H1 (cell line): ENCODE data around the gene TACC2. TPM values are rescaled to one million over a fixed set of nuclear protein-coding genes. Genes with fewer than 3 reads are reported as not detected.

Experiments
- CTCF ChIA-PET: fragments of 300-600 bp; sonication (Branson Sonifier 250); formaldehyde crosslinking; loops from one replicate; lab custom pipeline; 2021; ENCODE audit not compliant: partially characterized antibody; lab: Charles Lee
- POLR2A ChIA-PET: fragments of 300-600 bp; sonication (Branson Sonifier 250); formaldehyde crosslinking; loops from one replicate; lab custom pipeline; 2021; ENCODE audit warnings: inconsistent platforms; ENCODE audit not compliant: partially characterized antibody; lab: Charles Lee
- DNase-seq, 2 experiments: peaks; one replicate each; pipeline versions ENCODE4 v3.0.0 to v3.0.0-alpha.2; 2010 to 2022; ENCODE audit warnings: low spot score in 2 of 2, low read depth in 1 of 2, mixed read lengths in 1 of 2
- FAIRE-seq: peaks from 2 replicates; lab custom pipeline; 2011; peaks lifted over from hg19 to GRCh38; lab: Jason Lieb, UNC
- H2AFZ ChIP-seq: 2 replicates; pipeline ENCODE4 v1.8.1; 2012; ENCODE audit warnings: low read length, inconsistent platforms
- H2AK5ac ChIP-seq: 2 replicates; pipeline ENCODE4 v1.6.1; 2013; ENCODE audit warnings: low read depth, low read length
- H2BK120ac ChIP-seq: replicated peaks from 2 replicates; pipeline ENCODE3; 2013; ENCODE audit warnings: low read depth, low read length, inconsistent platforms
- H2BK12ac ChIP-seq: 2 replicates; pipeline ENCODE4 v1.6.1; 2013; ENCODE audit warnings: low read depth, low read length
- H2BK15ac ChIP-seq: 2 replicates; pipeline ENCODE4 v1.6.1; 2013; ENCODE audit warnings: low read length
- H2BK20ac ChIP-seq: 2 replicates; pipeline ENCODE4 v1.6.1; 2013; ENCODE audit warnings: low read length
- H2BK5ac ChIP-seq: 2 replicates; pipeline ENCODE4 v1.6.1; 2013; ENCODE audit warnings: low read depth, low read length
- H3K14ac ChIP-seq: 2 replicates; pipeline ENCODE4 v1.6.1; 2013; ENCODE audit warnings: inconsistent platforms; ENCODE audit not compliant: insufficient read length
- H3K18ac ChIP-seq: 2 replicates; pipeline ENCODE4 v1.6.1; 2013; ENCODE audit warnings: low read length; ENCODE audit errors: extremely low read depth
- H3K23ac ChIP-seq: 2 replicates; pipeline ENCODE4 v1.6.1; 2013; ENCODE audit warnings: inconsistent platforms; ENCODE audit not compliant: insufficient read length
- H3K23me2 ChIP-seq: 2 replicates; pipeline ENCODE4 v1.6.1; 2013; ENCODE audit warnings: low read depth, low read length
- H3K27ac ChIP-seq: 2 replicates; pipeline ENCODE4 v1.6.1; 2011; ENCODE audit warnings: low read depth, low read length, inconsistent platforms
- H3K27me3 ChIP-seq, 4 experiments: replicated peaks in 1 of 4; 1 replicate in 1 of 4; 2 replicates in 3 of 4; pipeline versions ENCODE4 v1.6.1 to v1.8.1; 2011 to 2013; ENCODE audit warnings: low read length in 3 of 4, mild to moderate bottlenecking in 3 of 4, inconsistent platforms in 2 of 4, mixed read lengths in 2 of 4, moderate library complexity in 1 of 4; ENCODE audit not compliant: control insufficient read depth in 3 of 4, insufficient read depth in 3 of 4; ENCODE audit errors: extremely low read depth in 1 of 4
- H3K36me3 ChIP-seq, 4 experiments: 2 replicates each; pipeline versions ENCODE4 v1.6.1 to v1.8.1; 2011 to 2013; ENCODE audit warnings: mild to moderate bottlenecking in 4 of 4, low read length in 3 of 4, moderate library complexity in 2 of 4, control low read depth in 1 of 4, inconsistent platforms in 1 of 4; ENCODE audit not compliant: insufficient read depth in 4 of 4, control insufficient read depth in 2 of 4
- H3K4ac ChIP-seq: replicated peaks from 2 replicates; pipeline ENCODE3; 2013; ENCODE audit warnings: low read length, low read depth, mixed read lengths, inconsistent platforms; ENCODE audit not compliant: insufficient read length
- H3K4me1 ChIP-seq, 4 experiments: replicated peaks in 1 of 4; 1 replicate in 1 of 4; 2 replicates in 3 of 4; pipeline versions ENCODE4 v1.6.1 to v1.8.1; 2011 to 2013; ENCODE audit warnings: low read length in 3 of 4, inconsistent platforms in 2 of 4, mixed read lengths in 1 of 4; ENCODE audit not compliant: insufficient read depth in 4 of 4, control insufficient read depth in 3 of 4
- H3K4me2 ChIP-seq, 2 experiments: 2 replicates each; pipeline versions ENCODE4 v1.6.1 to v1.8.1; 2011 to 2013; ENCODE audit warnings: low read depth in 2 of 2, low read length in 2 of 2, control low read depth in 1 of 2, inconsistent platforms in 1 of 2, mild to moderate bottlenecking in 1 of 2; ENCODE audit not compliant: insufficient read depth in 1 of 2
- H3K4me3 ChIP-seq, 4 experiments: fragments of 200-600, 300-600 bp in 1 of 4; sonication (generic), shearing (Covaris generic), sonication (Bioruptor Twin) in 1 of 4; 2 replicates each; pipeline versions ENCODE4 v1.5.1 to v1.8.1; 2011 to 2016; ENCODE audit warnings: low read length in 4 of 4, low read depth in 3 of 4, control low read depth in 2 of 4, inconsistent platforms in 2 of 4, mild to moderate bottlenecking in 2 of 4, mixed read lengths in 1 of 4, moderate library complexity in 1 of 4; ENCODE audit not compliant: insufficient read depth in 2 of 4; ENCODE audit errors: extremely low read depth in 1 of 4
- H3K56ac ChIP-seq: replicated peaks from 2 replicates; pipeline ENCODE3; 2013; ENCODE audit warnings: low read depth, mild to moderate bottlenecking, mixed read lengths, low read length, inconsistent platforms; ENCODE audit not compliant: insufficient read length
- H3K79me1 ChIP-seq: 2 replicates; pipeline ENCODE4 v1.6.1; 2013; ENCODE audit warnings: low read depth, low read length, control low read depth
- H3K79me2 ChIP-seq, 2 experiments: 2 replicates each; pipeline versions ENCODE4 v1.6.1 to v1.8.1; 2012 to 2013; ENCODE audit warnings: low read length in 2 of 2, mild to moderate bottlenecking in 2 of 2, inconsistent platforms in 1 of 2; ENCODE audit not compliant: insufficient read depth in 2 of 2, control insufficient read depth in 1 of 2
- H3K9ac ChIP-seq, 4 experiments: replicated peaks in 1 of 4; 1 replicate in 1 of 4; 2 replicates in 3 of 4; pipeline versions ENCODE4 v1.6.1 to v1.8.1; 2011 to 2013; ENCODE audit warnings: low read depth in 3 of 4, low read length in 3 of 4, control low read depth in 2 of 4, mild to moderate bottlenecking in 2 of 4, moderate library complexity in 2 of 4, inconsistent platforms in 1 of 4; ENCODE audit errors: extremely low read depth in 1 of 4
- H3K9me3 ChIP-seq, 2 experiments: 2 replicates each; pipeline versions ENCODE4 v1.6.1 to v1.8.1; 2012 to 2013; ENCODE audit warnings: mild to moderate bottlenecking in 2 of 2, moderate library complexity in 2 of 2, control low read depth in 1 of 2, inconsistent platforms in 1 of 2, low read depth in 1 of 2, low read length in 1 of 2, mixed read lengths in 1 of 2; ENCODE audit not compliant: insufficient read depth in 2 of 2
- H4K20me1 ChIP-seq, 2 experiments: replicated peaks in 1 of 2; 2 replicates each; pipeline versions ENCODE3 to v1.8.1; 2011 to 2013; ENCODE audit warnings: inconsistent platforms in 2 of 2, low read length in 2 of 2, mild to moderate bottlenecking in 1 of 2; ENCODE audit not compliant: insufficient read depth in 2 of 2, control insufficient read depth in 1 of 2
- H4K5ac ChIP-seq: 2 replicates; pipeline ENCODE4 v1.6.1; 2013; ENCODE audit warnings: low read length, low read depth, mixed read lengths, inconsistent platforms; ENCODE audit not compliant: insufficient read length
- H4K8ac ChIP-seq: 2 replicates; pipeline ENCODE4 v1.8.0; 2013; ENCODE audit warnings: mild to moderate bottlenecking, moderate library complexity, low read length, inconsistent platforms; ENCODE audit not compliant: insufficient read depth; ENCODE audit errors: extremely low read depth
- H4K91ac ChIP-seq: replicated peaks from 2 replicates; pipeline ENCODE3; 2013; ENCODE audit warnings: low read length, mixed read lengths, inconsistent platforms; ENCODE audit not compliant: insufficient read length
- CBX5 ChIP-seq: fragments of 300-800, 300-1000 bp; sonication (generic); IDR thresholded peaks from 2 replicates; pipeline ENCODE4 v1.7.1; 2016; ENCODE audit warnings: antibody characterized with exemption, low read length, low read depth
- CEBPB ChIP-seq: IDR thresholded peaks from 2 replicates; pipeline ENCODE4 v1.6.1; 2012; ENCODE audit warnings: low read depth, low read length
- WGBS, 2 experiments: shearing (Covaris generic) in 1 of 2; methylation state at CpG; one replicate each; pipeline versions ENCODE4 v1.1.6 to v1.1.7; 2013 to 2015; ENCODE audit warnings: low lambda C conversion rate in 2 of 2, mixed read lengths in 2 of 2, inconsistent platforms in 1 of 2, low coverage in 1 of 2, missing lambda C conversion rate in 1 of 2; ENCODE audit not compliant: insufficient replicate concordance in 2 of 2, insufficient coverage in 1 of 2, insufficient read length in 1 of 2; ENCODE audit errors: extremely low coverage in 1 of 2, missing lambda C conversion rate in 1 of 2; 5-methylcytosine and 5-hydroxymethylcytosine counted together
- polyA plus RNA-seq, 7 experiments: library from polyadenylated mRNA; depleted of rRNA in 3 of 7; stranded (reverse) in 5 of 7; unstranded in 2 of 7; fragments of >200 nt in 5 of 7; fragments of 200-250 nt in 2 of 7; gene quantifications; 1 replicate in 5 of 7; 2 replicates in 1 of 7; 4 replicates in 1 of 7; pipeline versions ENCODE4 v1.2.1 to v1.2.3, GENCODE V29; 2011 to 2013; ENCODE audit warnings: missing spikeins in 2 of 7, mixed read lengths in 2 of 7
- total RNA-seq: library from RNA; stranded (reverse); fragmentation: NEBNext Ultra II Directional; extraction: Animal tissue kit (Norgen Biotek cat#: 25700); gene quantifications from 2 replicates; pipeline ENCODE4 v1.2.1, GENCODE V29; 2021

TACC2 gene
- total and polyA plus RNA-seq, 2 of the 8 experiments (the other 6 are each of a cell fraction or from before 2014, with no cell fraction given) = 21.2 to 46.6 TPM

GRCh38 chr10:122301055-122301810, 312.3 kb downstream of the TACC2 start:
- no peaks in the 10 kb centered on the region for H3K9me3 ChIP-seq
- ChIA-PET POLR2A (interaction anchor here (0.6 to 1.4 kb wide), 2 partner anchors 132 to 428 kb away, joined by 3 read pairs; no protein-coding TSS in a partner anchor), CTCF (interaction anchor here (0.7 to 2.2 kb wide), 6 partner anchors 16 to 133 kb away, joined by 3 to 31 read pairs (median 4); no protein-coding TSS in a partner anchor)
- H2BK120ac ChIP-seq = no peak overlapping the region
- no peak overlapping the region for H3K9ac ChIP-seq
- no peak overlapping the region for H3K4ac ChIP-seq
- DNase-seq (no peak), FAIRE-seq (no peak)
- no peaks in the 10 kb centered on the region for H3K36me3 ChIP-seq
- H2AFZ ChIP-seq = no peak overlapping the region
- H4K20me1 ChIP-seq = no peaks in the 10 kb centered on the region
- H3K23me2 ChIP-seq = no peaks in the 10 kb centered on the region
- H3K27ac ChIP-seq = no peak overlapping the region
- H3K79me2 ChIP-seq = no peaks in the 10 kb centered on the region
- no peak overlapping the region for H3K4me3 ChIP-seq
- no peak overlapping the region for H4K5ac ChIP-seq
- no peak overlapping the region for H2BK5ac ChIP-seq
- no peaks in the 10 kb centered on the region for H3K27me3 ChIP-seq
- H3K23ac ChIP-seq = no peak overlapping the region
- TF ChIP-seq CEBPB = peak; percentile 89
- no peak for TF ChIP-seq CBX5
- 81% methylated on average over 12 of the region's 12 CpGs; no CpG with 5 or more reads in 1 of the 2 experiments for WGBS, 2 experiments
- no peak overlapping the region for H3K56ac ChIP-seq
- no peak overlapping the region for H4K91ac ChIP-seq
- H2AK5ac ChIP-seq = no peak overlapping the region
- H2BK15ac ChIP-seq = no peak overlapping the region
- H3K4me2 ChIP-seq = no peak overlapping the region
- H2BK12ac ChIP-seq = no peak overlapping the region
- no peak overlapping the region for H2BK20ac ChIP-seq
- no peak overlapping the region for H4K8ac ChIP-seq
- H3K14ac ChIP-seq = no peak overlapping the region
- H3K79me1 ChIP-seq = no peaks in the 10 kb centered on the region
- H3K4me1 ChIP-seq = peaks cover 0 to 3% (median 2%) of the 10 kb centered on the region in 4 experiments; a peak in 6 of 7 replicates
- no peak overlapping the region for H3K18ac ChIP-seq
